ENCODE data around the gene SUCLG2.

- TF ChIP-seq EZH2phosphoT487 (IDR thresholded peaks at IDR 0.05; ENCODE audit: insufficient read depth, low read depth) (no peak), EZH2 (IDR thresholded peaks at IDR 0.05; ENCODE audit: insufficient read depth, poor library complexity, severe bottlenecking) (no peak)
Measured at GRCh38 chr3:67640023-67640660, 14.3 kb downstream of the SUCLG2 start.
